Measurements from ENCODE around the gene CCDC73.
"Not testable (repeated sequence)": the region's sequence is repeated elsewhere in the genome, so short reads cannot be mapped to it uniquely, and the experiment has no call there.

Gene CCDC73

GRCh38 chr11:32706985-32707741 lies 87.3 kb downstream of the CCDC73 start:
- in situ Hi-C loops (cut with MboI; ENCODE audit: low sequenced_read_pairs): no loop called here

- in situ Hi-C loops (cut with MboI; ENCODE audit: low sequenced_read_pairs): no loop called here
Observed at GRCh38 chr11:32705309-32706033, 89.0 kb downstream of the CCDC73 start.

- in situ Hi-C loops (cut with MboI; ENCODE audit: low sequenced_read_pairs): no loop called here
Observed at GRCh38 chr11:32704775-32705174, 89.7 kb downstream of the CCDC73 start.

GRCh38 chr11:32704261-32704660 lies 90.2 kb downstream of the CCDC73 start:
- in situ Hi-C loops (cut with MboI; ENCODE audit: low sequenced_read_pairs): no loop called here

- in situ Hi-C loops (cut with MboI; ENCODE audit: low sequenced_read_pairs): no loop called here
Observed at GRCh38 chr11:32701616-32702015, 92.8 kb downstream of the CCDC73 start.

- in situ Hi-C loops (cut with MboI; ENCODE audit: low sequenced_read_pairs): no loop called here
Observed at GRCh38 chr11:32698579-32698978, 95.9 kb downstream of the CCDC73 start.

- in situ Hi-C loops (cut with MboI; ENCODE audit: low sequenced_read_pairs): no loop called here
Observed at GRCh38 chr11:32671051-32671450, 123.4 kb downstream of the CCDC73 start.

GRCh38 chr11:32659672-32660071 lies 134.8 kb downstream of the CCDC73 start:
- in situ Hi-C loops (cut with MboI; ENCODE audit: low sequenced_read_pairs): no loop called here

- in situ Hi-C loops (cut with MboI; ENCODE audit: low sequenced_read_pairs): no loop called here
Observed at GRCh38 chr11:32658639-32659406, 135.6 kb downstream of the CCDC73 start.

GRCh38 chr11:32643526-32643925 lies 150.9 kb downstream of the CCDC73 start:
- in situ Hi-C loops (cut with MboI; ENCODE audit: low sequenced_read_pairs): no loop called here

GRCh38 chr11:32641361-32641760 lies 153.1 kb downstream of the CCDC73 start:
- in situ Hi-C loops (cut with MboI; ENCODE audit: low sequenced_read_pairs): no loop called here

GRCh38 chr11:32635819-32636218 lies 158.6 kb downstream of the CCDC73 start:
- in situ Hi-C loops (cut with MboI; ENCODE audit: low sequenced_read_pairs): no loop called here

- in situ Hi-C loops (cut with MboI; ENCODE audit: low sequenced_read_pairs): no loop called here
Observed at GRCh38 chr11:32630844-32631243, 163.6 kb downstream of the CCDC73 start.

GRCh38 chr11:32616903-32617302 lies 177.6 kb downstream of the CCDC73 start:
- in situ Hi-C loops (cut with MboI; ENCODE audit: low sequenced_read_pairs): no loop called here

- in situ Hi-C loops (cut with MboI; ENCODE audit: low sequenced_read_pairs): no loop called here
Observed at GRCh38 chr11:32615422-32615821, 179.0 kb downstream of the CCDC73 start.

GRCh38 chr11:32613500-32614151 lies 180.8 kb downstream of the CCDC73 start:
- in situ Hi-C loops (cut with MboI; ENCODE audit: low sequenced_read_pairs): no loop called here

- in situ Hi-C loops (cut with MboI; ENCODE audit: low sequenced_read_pairs): no loop called here
Observed at GRCh38 chr11:32610797-32611352, 183.6 kb downstream of the CCDC73 start.

GRCh38 chr11:32608826-32609225 lies 185.6 kb downstream of the CCDC73 start:
- in situ Hi-C loops (cut with MboI; ENCODE audit: low sequenced_read_pairs): not testable (repeated sequence)

GRCh38 chr11:32606220-32606619 lies 188.2 kb downstream of the CCDC73 start:
- in situ Hi-C loops (cut with MboI; ENCODE audit: low sequenced_read_pairs): no loop called here

- in situ Hi-C loops (cut with MboI; ENCODE audit: low sequenced_read_pairs): no loop called here
Observed at GRCh38 chr11:32602657-32603415, 191.6 kb downstream of the CCDC73 start.

All from hTERT RPE-1 (cell line).